ENCODE results near the gene PHTF2.

Gene PHTF2

DNA sequence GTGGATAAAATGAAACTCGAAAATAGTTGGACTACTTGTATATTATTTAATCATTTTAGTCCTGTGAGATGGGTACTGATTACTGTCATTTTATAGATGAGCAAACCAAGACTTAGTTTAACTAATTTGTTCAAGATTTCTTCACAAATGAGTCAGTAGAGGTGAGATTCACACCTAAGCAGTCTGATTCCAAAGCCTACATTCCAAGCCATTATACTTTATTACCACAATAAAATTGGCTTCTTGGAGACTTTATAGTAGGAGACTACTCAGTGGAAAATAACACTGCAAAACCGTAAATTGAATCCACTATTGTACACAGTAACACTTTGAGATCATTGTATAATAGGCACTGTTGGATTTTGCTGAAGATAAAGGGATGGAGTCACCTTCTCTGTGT, 2.2 kb downstream of the PHTF2 start:
- DNase-seq (ENCODE audit: low read depth), result no peak
- no peak overlapping the region for H3K4me3 ChIP-seq (ENCODE audit: low read depth, low read length)
- TF ChIP-seq, protein P1, sequence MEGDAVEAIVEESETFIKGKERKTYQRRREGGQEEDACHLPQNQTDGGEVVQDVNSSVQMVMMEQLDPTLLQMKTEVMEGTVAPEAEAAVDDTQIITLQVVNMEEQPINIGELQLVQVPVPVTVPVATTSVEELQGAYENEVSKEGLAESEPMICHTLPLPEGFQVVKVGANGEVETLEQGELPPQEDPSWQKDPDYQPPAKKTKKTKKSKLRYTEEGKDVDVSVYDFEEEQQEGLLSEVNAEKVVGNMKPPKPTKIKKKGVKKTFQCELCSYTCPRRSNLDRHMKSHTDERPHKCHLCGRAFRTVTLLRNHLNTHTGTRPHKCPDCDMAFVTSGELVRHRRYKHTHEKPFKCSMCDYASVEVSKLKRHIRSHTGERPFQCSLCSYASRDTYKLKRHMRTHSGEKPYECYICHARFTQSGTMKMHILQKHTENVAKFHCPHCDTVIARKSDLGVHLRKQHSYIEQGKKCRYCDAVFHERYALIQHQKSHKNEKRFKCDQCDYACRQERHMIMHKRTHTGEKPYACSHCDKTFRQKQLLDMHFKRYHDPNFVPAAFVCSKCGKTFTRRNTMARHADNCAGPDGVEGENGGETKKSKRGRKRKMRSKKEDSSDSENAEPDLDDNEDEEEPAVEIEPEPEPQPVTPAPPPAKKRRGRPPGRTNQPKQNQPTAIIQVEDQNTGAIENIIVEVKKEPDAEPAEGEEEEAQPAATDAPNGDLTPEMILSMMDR (IDR thresholded peaks at IDR 0.05; ENCODE audit: low read depth, low read length), result no peak
- TF ChIP-seq MYC (IDR thresholded peaks at IDR 0.05; ENCODE audit: low read depth, low read length) (no peak), MAX (IDR thresholded peaks at IDR 0.05; ENCODE audit: low read depth, low read length) (no peak), POLR2A (IDR thresholded peaks at IDR 0.05; ENCODE audit: extremely low read depth, insufficient read length) (no peak)

DNA sequence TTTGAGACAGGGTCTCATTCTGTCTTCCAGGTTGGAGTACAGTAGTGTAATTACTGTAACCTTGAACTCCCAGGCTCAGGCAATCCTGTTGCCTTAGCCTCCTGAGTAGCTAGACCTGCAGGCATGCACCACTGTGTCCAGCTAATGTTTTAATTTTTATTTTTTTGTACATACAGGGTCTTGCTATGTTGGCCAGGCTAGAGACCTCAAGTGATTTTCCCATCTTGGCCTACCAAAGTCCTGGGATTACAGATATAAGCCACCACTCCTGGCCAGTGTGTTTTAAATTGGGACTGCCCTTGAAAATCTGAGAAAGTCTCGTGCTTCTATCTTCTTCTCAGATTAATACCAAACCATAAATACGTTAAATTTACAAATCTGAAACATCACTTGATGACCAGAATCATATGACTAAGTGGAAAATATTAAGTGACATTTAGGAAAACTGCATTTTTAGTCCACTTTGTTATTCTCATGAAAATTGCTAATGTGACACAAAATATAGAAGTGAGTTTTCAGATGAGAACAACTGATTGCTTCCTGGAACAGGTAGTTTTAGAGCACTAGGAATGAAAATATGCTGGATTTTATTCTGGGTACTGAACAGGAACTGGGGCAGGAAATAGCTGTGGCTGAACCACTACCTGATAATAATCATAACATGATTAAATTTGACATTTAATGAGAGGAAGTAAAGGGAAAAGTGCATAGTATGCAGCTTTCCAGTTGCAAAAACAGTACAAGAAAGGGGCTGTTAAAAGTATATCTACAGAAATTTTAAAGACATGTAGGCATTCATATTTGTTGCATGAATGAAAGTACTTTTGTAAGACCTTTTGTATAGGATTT, 4.2 kb downstream of the PHTF2 start:
- DNase-seq (ENCODE audit: low read depth), result peak; percentile 15
- TF ChIP-seq MYC (IDR thresholded peaks at IDR 0.05; ENCODE audit: low read depth, low read length) (no peak), POLR2A (IDR thresholded peaks at IDR 0.05; ENCODE audit: extremely low read depth, insufficient read length) (no peak), MAX (IDR thresholded peaks at IDR 0.05; ENCODE audit: low read depth, low read length) (no peak)
- TF ChIP-seq, protein P1 (IDR thresholded peaks at IDR 0.05; ENCODE audit: low read depth, low read length), result no peak
- H3K4me3 ChIP-seq (ENCODE audit: low read depth, low read length), result no peak overlapping the region

DNA sequence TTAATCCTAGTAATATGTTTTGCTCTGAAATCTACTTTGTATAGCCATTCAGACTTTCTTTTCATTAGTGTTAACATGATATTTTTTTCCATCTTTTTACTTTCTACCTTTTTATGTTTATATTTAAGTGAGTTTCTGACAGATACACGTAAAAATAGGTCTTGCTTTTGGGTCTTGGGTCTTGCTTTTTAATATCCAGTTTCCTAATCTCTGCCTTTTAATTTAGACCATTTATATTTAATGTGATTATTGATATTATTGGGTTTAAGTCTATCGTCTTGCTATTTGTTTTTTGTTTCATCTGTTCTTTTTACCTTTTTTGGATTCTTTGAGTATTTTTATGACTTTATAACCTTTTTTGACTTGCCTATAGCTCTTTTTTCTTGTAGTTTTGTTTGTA, 7.9 kb downstream of the PHTF2 start:
- TF ChIP-seq, protein P1 (IDR thresholded peaks at IDR 0.05; ENCODE audit: low read depth, low read length), result no peak
- no peak for TF ChIP-seq MYC (IDR thresholded peaks at IDR 0.05; ENCODE audit: low read depth, low read length)
- TF ChIP-seq POLR2A (IDR thresholded peaks at IDR 0.05; ENCODE audit: extremely low read depth, insufficient read length), result no peak
- no peak for TF ChIP-seq MAX (IDR thresholded peaks at IDR 0.05; ENCODE audit: low read depth, low read length)
- no peak for DNase-seq (ENCODE audit: low read depth)
- H3K4me3 ChIP-seq (ENCODE audit: low read depth, low read length), result no peak overlapping the region

DNA sequence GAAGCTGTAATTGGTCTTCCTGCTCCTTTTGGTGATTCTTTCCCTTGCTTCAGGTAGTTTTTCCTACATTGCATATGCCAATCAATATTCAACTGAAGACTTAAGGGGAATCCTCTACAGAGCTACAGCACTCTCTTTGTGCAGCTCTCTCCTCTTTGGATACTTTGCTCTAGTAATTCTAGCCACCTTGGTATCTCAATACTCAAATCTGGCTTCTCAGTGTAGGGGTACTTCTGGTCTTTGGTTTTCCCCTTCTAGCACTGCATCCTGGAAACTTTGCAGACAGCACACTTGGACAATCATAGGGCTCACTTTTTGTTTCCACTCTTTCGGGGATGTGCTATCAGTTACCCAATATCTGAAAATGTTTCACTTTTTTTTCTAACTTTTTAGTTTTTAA, 9.9 kb downstream of the PHTF2 start:
- TF ChIP-seq, protein P1 (IDR thresholded peaks at IDR 0.05; ENCODE audit: low read depth, low read length), result no peak
- TF ChIP-seq MYC (IDR thresholded peaks at IDR 0.05; ENCODE audit: low read depth, low read length) (no peak), POLR2A (IDR thresholded peaks at IDR 0.05; ENCODE audit: extremely low read depth, insufficient read length) (no peak), MAX (IDR thresholded peaks at IDR 0.05; ENCODE audit: low read depth, low read length) (no peak)
- DNase-seq (ENCODE audit: low read depth), result no peak
- H3K4me3 ChIP-seq (ENCODE audit: low read depth, low read length), result no peak overlapping the region

GRCh38 chr7:77811516-77812289, 13.1 kb downstream of the PHTF2 start:
- TF ChIP-seq, protein P1 (IDR thresholded peaks at IDR 0.05; ENCODE audit: low read depth, low read length), result no peak
- TF ChIP-seq MYC (IDR thresholded peaks at IDR 0.05; ENCODE audit: low read depth, low read length), result no peak
- TF ChIP-seq MAX (IDR thresholded peaks at IDR 0.05; ENCODE audit: low read depth, low read length), result no peak
- TF ChIP-seq POLR2A (IDR thresholded peaks at IDR 0.05; ENCODE audit: extremely low read depth, insufficient read length), result no peak
- DNase-seq (ENCODE audit: low read depth), result no peak
- H3K4me3 ChIP-seq (ENCODE audit: low read depth, low read length), result no peak overlapping the region

Measured in NB4 (cell line).